NCI-H128 (cell line): ENCODE results near the gene NFIC.

Experiments
- DNase-seq: peaks from one replicate; lab custom pipeline; 2025; ENCODE audit not compliant: unreplicated experiment; lab: John Stamatoyannopoulos, UW

The NFIC gene

DNA sequence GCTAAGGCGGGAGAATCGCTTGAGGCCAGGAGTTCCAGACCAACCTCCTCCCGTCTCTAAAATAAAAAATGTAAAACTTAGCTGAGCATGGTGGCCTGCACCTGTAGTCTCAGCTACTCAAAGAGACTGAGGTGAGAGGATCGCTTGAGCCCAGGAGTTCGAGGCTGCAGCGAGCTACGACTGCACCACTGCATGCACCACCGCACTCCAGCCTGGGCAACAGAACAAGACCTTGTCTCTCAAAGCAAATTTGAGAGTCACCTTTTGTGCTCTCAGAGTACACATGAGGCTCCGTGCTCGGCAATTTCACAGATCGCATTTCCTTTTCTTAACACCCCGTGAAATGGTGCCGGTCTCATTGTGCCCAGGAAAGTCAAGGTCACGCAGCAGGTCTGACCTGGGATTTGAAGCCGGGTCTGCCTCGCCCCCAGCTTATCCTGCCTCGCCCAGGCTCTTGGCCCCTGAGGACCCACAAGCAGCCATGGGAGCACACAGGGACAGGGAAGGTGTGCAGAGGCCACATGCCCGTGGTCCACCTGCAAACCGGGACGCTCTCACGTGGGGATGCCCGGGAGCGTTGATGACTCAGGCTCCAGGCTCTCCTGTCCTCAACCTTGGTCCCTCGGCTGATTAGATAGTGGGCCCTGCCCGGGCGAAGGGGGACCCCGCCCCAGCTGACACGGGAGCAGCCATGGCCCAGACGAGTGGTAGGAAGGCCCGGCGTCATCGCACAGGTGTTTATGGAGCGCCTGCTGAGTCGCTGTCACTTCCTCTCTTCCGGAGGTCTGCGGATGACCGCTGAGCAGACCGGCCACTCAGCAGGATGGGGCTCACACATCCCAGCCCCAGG, 115.1 kb downstream of the NFIC start:
- no peak for DNase-seq

DNA sequence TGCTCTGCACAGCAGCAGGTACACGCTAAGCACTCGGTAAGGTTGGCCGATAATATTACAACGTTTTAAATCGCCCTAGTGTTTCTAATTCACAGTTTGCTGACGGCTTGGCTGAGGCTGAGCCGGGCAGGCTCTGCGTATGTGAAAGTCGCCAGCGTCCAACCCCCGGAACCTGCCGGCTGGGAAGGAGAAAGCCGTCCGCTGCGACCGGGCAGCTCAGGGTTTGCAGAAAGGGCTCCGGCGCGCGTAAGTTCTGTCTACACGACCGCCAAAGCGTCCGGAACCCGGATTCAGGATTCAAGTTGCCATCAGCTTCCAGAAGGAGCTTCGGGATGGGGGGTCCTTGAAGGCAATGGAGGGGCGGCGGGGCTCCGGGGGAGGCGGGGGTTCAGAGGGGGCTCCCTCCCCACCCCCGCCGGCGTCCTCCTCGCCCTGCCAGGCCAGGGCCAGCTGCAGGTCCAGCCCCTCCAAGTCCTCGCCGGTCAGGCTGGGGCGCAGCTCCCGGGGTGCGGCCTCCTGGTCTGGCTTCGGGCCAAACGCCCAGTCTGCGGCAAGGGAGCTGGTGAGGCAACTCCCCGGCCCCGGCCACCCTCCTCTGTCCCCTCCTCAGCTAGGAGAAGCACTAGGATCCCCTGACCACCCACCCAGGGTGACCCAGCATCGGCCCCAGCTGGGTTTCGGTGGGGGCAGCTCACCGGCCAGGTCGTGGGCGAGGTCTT, 116.3 kb downstream of the NFIC start:
- no peak for DNase-seq

DNA sequence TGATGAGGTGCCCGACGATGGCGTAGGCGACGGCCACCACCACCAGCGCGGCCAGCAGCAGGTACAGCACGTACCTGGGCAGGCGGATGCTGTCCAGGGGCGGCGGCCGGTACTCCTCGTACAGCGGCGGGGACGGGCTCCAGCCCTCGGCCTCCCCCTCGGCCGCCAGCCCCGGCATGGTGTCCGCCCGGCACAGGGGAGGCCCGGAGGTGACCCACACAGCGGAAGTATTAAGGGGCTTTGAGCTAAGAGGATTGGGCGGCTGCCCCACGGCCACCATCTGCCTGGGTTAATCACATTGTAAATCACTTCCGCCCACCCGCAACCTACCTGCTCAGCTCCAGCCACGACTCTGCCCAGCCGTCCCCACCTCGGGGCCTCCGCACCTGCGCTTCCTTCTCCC, 116.8 kb downstream of the NFIC start, which contains the start of gene SMIM44:
TSS of gene SMIM44 (minus strand) at position 216 of the 403 bp plus-strand sequence. CDS start at position 178, 38 bp downstream.
- no peak for DNase-seq

DNA sequence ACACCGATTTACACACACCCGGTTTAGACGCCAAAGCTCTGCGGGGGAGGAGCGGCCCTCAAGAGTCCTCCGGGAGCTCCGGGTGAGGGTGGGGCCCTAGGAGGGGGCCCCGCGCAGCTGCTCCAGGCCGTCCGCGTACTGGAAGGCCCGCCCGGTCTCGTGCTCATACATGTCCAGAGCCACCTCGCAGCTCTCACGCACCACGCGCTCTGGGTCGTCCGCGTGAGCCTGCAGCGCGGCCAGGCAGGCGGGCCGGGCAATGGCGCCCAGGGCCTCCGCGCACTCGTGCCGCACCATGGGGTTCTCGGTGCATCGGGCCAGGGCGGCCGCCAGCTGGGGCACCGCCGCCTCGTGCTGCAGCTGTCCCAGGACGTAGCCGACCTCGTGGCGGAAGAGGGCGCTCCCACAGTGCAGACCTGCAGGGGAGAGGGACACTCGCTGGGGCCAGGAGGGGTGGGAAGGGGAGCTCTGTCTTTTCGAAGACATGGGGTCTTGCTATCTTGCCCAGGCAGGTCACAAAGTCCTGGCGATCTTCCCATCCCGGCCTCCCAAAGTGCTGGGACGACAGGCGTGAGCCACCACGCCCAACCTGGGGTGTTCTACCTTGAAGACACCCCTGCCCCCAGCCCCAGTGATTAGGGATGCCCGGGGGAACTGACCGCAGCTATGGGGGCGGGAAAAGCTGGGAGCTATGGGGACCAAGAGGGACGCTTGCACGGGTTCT, 125.2 kb downstream of the NFIC start:
- DNase-seq = no peak

DNA sequence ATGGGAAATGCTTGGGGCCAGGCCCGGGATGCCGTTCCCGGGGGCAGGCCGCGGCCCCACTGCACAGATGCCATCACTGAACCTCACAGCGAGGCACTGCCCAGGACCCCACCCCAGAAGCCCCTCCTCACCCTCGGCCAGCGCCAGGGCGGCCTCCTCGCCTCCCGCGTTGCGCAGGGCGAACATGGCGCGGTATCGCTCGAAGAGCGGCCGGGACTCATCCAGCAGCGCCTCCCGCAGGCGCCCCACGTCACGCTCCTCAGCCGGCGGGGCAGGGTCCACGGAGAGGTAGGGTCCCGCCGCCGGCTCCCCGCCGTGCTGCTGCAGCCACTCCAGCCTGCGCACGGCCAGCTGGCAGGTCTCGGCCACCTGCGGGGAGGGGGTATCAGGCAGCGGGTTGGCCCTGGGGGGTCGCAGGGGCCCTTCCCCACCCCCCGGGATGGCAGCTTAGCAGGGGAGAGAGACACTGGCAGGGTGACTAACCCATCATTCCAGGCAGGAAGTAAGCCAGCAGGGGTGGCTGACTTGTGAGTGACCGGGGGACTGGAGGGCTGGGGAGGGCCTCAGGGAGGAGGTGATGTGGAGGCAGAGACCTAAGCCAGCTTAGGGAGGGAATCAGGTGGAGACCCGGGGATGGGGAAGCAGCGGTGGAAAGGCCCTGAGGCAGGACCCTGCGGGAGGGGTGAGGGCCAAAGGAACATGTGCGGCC, 125.9 kb downstream of the NFIC start:
- no peak for DNase-seq

DNA sequence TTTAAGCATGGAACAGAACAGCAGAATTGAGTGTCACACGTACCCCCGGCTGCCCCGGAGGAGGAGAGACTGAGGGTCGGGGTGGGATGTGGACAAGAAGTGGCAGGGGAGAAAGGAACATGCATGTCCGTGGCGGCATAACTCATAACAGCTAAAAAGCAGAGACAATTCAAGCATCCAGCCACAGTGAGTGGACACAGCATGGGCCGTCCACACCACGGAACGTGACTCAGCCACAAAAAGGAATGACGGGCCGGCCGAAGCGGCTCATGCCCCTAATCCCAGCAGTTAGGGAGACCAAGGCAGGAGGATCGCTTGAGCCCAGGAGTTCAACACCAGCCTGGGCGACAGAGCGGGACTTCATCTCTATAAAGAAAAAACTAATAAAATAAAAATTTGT, 126.5 kb downstream of the NFIC start:
- DNase-seq = no peak

DNA sequence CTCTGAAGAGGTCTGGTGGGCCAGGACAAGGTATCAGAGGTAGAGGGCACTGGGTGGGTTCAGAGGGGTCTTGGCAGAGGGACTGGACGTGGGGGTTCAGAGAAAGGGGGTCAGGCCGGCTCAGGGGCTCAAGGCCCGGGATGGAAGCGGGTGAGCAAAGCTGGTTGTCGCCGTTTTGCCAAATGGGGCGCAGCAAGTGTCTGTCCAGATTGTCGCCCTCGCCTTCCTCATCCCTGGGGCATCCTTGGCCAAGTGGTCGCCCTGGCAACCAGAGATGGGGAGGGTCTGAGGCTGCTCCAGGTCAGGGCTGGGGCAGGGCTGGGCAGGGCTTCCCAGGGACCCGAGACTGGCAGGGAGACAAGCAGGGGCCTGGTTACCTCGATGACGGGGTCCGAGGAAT, 127.3 kb downstream of the NFIC start:
- DNase-seq = no peak

DNA sequence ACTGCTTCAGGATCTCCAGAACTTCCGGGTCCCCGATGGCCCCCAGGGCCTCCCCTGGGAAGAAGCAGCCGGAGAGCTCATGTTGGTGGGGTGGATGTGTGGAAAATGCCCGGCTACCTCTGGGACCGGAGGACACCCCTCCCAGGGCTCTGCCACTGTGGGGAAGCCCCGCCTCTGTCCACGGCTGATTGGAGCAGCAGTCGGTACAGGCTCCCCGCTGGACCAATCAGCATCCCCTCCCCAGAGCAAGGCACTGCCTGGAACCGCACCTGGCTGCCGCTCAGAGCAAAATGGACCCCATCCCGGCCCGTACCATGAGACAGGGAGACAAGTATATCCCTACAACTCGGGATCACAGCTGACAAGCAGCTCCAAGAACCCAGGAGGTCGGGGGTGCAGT, 127.7 kb downstream of the NFIC start:
- no peak for DNase-seq

DNA sequence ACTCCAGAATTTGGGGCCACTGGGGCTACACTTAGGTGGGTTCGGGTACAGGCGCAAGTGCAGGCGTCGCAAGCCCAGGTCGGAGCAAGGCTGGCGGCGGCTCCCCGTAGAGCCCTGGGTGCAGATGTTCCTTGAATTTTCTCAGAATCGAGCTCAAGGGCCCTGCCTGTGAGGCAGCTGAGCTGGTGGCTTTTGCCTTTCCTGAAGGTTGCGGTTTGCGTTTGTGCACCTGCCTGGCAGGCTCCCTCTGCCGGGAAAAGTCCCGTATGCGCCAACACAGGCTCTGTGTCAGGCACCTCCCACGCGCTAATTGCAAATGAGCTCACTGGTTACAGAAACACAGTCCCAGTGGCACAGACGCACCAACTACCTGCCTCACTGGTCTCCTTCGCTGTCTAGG, 128.2 kb downstream of the NFIC start:
- DNase-seq = no peak

DNA sequence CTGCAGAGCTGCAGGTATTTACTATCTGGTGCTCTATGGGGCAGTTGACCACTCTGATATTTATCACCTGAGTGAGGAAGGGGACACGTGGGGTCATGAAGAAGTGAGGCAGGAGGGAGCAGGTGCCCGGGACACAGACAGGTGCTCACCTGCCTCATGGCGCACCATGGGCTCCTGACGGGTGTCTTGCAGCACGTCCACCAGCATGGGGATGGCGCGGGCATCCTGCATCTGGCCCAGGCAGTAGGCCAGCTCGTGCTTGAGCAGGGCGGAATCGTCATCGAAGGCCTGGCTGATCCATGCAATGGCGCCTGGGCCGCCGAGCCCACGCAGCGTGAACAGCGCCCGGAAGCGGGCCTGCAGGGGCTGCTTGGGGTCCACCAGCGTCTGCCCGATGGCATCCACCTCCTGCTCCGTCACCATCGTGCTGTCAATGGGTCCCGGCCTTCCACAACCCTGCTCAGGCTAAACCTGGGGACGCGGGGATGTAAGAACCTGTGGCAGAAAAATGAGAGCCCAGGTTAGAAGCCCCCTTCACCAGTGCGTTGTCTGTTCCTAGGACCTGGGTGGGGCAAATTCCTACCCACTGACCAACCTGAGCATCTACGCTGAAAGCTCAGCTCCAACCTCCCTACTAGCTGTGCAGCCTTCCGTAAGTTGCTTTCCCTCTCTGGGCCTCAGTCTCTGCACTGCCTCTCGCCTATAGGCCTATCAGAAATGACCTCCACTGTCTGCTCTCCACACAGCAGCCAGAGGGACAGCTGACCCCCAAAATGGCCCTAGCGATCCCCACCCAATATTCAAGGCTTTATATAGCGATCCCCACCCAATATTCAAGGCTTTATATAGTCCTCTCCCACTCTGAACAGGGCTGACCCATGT, 130.2 kb downstream of the NFIC start:
- DNase-seq = no peak

DNA sequence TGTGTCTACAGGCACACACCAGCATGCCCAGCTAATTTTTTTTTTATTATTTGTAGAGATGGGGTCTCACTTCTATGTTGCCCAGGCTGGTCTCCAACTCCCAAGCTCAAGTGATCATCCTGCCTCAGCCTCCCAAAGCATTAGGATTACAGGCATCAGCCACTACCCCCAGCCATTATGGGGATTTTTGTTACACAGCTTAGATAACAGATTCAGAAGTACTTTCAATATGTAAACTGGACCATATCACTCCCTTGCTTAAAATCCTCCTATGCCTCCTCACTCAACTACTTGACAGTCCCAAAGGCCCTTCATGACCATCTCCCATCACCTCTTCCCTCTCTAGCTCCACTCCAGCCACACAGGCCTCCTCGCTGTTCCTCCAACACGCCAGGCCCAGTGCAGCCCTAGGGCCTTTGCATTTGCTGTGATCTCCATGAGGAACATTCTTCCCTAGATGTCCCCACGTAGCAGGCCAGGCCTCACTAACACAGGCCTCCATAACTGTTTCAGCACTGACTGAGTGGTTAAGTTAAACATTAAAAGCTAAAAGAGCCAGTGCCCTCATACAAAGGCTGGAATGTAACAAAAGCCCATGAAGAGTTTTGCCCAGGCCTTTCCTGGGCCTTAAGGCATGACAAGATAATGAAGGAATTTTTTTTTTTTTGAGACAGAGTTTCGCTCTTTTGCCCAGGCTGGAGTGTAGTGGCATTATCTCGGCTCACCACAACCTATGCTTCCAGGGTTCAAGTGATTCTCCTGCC, 131.6 kb downstream of the NFIC start:
- no peak for DNase-seq

DNA sequence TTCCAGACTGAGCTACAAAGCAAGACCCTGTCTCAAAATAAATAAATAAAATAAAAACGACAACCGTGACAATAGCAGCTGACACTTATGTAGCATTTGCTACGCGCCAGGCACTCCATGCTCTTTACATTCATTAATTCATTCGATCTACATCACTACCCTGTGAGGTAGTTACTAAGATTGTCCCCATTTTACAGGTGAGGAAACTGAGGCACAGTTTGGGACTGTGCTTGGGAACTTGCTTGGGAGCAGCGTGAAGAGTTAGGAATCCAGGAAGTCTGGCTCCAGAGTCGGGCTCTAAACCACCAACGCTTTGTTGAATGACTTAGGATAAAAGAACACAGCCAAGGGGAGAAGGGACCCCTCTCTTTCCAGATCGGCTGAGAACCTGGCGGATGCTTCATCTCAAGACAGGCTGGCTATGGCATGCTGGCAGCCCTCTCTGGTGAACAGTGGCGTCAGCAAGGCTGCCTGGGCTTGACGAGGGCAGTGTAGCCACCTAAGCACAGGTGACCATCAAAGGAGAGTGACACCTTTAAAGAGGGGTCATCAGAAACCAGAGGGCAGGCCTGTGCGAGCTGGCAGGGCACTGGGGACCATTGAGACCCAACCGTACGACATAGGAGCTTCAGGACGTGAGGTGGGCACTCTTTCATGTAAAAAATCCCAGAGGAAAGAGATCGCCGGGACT, 133.5 kb downstream of the NFIC start:
- DNase-seq = no peak

DNA sequence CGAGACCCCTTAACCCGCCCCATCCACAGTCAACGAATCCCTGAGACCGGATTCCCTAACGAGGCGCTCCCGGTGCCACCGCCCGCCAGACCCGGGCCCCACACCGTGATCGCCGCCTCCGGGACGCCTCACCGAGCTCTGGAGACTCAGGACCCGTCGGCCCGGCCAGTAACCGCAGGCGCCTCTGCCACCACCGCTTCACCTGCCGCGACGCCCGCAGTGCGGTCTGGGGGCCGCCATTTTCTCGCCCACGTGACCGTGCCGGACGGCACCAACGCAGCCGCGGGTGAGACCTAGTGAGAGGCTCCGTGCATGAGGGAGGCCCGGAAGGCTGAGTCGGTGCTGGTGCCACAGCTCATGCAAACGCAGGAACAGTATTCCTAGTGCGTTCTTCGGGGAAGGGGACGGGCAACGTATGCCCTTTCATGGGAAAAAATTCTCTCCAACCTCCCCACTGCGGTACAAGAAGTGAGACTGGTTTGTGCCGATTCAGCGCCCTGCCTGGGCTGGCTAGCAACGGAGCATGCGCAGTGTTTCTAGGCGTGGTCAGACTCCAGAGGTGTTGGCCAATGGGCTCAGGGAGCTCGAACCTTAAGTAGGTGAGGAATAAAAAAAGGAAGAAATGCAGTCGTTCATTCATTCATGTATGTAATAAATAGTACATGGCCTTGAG, 134.2 kb downstream of the NFIC start, which contains the start of gene DOHH:
TSS of gene DOHH (minus strand) at position 246 of the 673 bp plus-strand sequence. CDS start 3,860 bp downstream, outside the sequence.
- DNase-seq = peak; percentile 95

DNA sequence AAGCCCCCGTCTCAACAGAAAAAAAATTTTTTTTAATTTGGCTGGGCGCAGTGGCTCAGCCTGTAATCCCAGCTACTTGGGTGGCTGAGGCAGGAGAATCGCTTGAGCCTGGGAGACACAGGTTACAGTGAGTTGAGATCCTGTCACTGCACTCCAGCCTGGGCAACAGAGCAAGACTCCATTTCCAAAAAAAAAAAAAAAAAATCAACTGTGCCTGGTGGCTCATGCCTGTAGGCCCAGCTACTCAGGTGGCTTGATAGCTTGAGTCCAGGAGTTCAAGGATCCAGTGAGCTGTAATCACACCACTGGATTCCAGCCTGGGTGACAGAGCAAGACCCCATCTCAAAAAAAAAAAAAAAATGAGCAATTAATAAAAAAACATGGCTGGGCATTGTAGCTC, 135.4 kb downstream of the NFIC start:
- no peak for DNase-seq

DNA sequence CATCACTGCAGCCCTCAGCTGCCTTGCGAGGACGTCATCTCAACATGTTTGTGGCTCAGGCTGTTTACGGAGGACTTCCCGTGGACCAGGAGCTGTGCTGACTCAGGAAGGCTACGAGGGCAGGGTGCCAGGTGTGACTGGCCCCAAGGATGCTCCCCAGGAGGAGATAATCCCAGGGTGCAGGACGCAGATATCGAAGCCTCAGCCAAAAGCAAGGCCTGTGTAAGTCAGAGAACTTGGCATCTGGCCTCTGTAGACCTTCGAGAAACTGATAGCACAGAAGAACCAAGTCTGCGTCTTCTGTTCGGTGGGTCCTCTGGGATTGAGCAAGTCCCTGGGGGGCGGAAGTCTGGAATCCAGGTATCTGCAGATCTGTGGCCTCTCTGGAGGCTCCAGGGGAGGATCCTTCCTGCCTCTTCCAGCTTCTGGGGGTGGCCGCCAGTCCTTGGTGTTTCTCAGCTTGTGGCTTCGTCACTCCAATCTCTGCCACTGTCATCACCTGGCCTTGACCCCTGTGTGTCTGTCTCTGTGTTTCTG, 136.7 kb downstream of the NFIC start:
- no peak for DNase-seq

DNA sequence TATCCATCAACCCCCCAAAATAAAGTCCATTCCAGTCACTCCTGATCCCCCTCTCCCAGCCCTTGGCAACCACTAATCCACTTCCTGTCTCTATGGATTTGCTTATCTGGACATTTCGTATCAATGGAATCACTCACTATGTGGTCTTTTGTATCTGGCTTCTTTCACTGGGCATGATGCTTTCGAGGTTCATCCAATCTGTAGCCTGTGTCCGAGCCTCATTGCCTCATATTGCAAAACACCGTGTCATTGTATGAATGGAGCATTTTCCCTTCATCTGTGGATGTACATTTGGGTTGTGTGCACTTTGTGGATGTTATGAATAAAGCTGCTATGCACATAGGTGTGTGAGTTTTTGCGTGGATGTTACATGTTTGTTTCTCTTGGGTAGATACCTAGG, 138.4 kb downstream of the NFIC start:
- no peak for DNase-seq

DNA sequence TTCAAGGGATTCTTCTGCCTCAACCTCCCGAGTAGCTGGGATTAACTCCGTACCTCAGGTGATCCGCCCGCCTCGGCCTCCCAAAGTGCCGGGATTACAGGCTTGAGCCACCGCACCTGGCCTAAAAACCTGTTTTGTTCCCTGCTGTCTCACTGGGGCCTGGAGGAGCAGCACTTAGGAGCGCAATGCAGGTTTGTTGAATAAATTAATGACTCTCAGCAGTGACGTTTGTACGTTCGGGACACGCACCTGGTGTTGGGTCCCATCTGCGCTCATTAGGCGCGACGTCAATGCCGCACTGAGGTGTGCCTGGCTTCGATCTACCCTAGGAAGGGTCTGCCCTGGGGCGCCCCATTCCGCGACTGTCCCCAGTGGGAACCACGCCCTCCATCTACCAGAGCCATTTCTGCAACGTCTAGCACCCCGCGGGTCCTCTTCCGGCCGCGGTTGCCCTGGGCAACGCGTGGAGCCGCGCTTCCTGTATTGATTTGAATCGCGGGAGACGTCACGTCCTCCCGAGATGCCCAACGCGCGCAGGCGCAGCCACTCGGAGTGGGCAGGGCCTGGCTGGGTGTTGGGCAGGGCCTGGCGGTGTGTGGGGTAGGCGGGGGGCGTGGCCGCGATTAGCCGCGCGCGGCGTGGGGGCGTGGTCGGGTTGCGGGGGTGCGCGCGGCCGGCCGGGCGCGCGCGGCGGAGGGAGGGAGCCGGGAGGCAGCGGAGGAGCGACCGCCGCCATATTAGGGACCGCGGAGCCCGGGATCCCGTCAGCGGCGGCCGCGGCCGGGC, 139.4 kb downstream of the NFIC start, which contains the start of gene FZR1:
TSS of gene FZR1 (plus strand) at position 714 of the 786 bp plus-strand sequence. CDS start 16,679 bp downstream, outside the sequence.
- peak; percentile 98 for DNase-seq
